Measurements from ENCODE around the gene FAM107B.
"Not testable (repeated sequence)": the region's sequence is repeated elsewhere in the genome, so short reads cannot be mapped to it uniquely, and the experiment has no call there.

The FAM107B gene

DNA sequence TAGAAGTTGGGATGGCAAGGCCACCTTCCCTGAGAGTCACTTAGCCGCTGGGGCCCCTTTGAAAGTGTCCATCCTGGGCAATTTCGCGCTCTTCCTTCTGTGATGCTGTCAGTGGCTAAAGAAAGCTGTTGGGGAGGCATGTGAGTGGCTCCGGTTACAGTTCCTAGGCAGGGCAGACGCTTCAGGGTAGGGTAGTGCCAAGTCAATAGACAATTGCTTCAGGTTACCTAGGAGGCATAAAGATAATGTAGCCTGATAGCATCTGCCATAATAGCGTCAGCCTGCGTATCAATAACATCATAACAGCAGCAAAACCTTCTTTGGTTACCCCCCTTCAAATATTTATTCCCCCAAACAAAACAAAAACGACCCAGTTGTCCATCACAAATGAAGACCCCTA lies at the start of gene FAM107B:
TSS of gene FAM107B (minus strand) at position 101 of the 400 bp plus-strand sequence. CDS start 234 bp downstream, outside the sequence.
- no peak for DNase-seq

DNA sequence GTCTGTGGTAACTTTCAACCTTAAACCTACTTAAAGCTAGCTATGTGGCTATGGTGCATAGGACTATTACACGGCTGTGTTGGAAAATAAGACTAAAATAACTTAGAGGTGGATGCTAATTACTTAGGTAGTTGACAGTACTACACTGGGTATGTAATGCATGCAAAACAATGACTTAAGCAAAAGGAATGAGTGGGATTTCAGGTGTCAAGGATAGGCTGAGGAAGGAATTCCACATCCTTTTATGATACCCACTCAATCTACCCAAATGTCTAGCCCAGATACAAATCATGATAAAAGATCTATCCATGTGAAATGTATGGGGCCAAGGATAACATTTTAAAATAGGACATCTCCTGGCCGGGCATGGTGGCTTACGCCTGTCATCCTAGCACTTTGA lies 49.3 kb upstream of the FAM107B start:
- no peak for DNase-seq

DNA sequence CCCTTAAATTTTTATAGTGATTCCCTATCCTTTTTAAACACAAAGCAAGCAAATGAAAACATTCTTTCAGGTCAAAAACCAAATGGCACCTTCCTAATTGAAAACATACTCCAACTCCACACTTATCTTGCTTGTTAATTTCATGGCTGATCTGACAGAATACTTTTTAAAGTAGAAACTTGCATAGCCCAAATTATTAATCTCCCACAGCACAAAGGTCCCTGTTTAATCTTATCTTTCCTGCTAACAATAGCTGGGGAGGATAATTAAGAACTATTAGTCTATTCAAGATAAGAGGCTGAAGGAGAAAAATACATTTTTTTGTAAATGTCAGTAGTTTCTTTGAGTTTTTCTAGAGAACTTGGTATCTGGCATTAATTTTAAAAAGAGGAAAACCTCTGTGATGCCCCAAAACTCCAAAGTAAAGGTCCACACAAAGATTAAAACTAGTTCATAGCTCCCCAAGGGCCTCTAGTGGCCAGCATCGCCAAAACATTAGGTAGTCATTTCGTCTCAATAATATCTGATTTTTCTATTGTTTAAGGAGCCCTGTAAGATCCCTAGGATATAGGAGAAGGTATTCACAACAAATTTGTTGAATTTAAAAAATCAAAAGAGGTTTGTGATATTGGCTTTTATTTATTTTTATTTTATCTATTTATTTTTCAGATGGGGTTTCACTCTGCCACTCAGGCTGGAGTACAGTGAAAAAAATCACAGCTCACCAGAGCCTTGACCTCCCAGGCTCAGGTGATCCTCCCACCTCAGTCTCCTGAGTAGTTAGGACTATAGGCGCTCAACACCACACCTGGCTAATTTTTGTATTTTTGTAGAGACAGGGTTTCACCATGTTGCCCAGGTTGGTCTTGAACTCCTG lies 48.4 kb upstream of the FAM107B start:
- peak; percentile 43 for DNase-seq

DNA sequence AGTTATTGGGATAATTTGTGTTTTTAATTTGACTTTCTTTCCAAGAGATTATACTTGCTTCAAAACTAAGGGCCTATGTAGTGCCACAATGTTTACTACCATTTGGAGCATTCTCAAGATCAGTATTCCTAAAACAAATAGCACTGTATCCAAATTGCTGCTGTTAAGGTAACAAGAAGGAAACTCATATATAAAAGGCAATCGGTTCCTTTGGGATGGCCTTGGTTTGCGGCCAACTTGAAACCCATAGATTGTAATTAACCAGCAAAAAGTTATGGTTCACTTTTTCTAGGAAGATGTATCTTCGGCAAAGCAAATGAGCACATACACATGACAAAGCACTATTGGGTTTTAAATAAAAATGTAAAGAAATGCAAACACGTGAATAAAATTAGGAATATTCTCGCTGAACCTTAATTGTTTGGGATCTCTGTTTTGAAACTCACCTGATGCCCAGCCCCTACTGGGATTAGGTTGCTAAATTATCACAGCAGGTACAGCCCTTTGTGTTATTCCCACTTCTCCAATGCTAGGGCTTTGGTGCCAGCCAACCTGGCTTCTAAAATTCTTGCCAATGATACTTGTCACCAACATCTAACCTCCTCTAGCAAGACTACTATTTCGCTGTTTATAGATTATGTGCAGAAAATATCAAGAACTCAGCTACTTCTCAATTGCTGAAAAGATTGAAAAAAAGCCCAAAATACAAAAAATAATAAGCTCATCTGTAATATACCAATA lies 47.1 kb upstream of the FAM107B start:
- DNase-seq, result no peak

DNA sequence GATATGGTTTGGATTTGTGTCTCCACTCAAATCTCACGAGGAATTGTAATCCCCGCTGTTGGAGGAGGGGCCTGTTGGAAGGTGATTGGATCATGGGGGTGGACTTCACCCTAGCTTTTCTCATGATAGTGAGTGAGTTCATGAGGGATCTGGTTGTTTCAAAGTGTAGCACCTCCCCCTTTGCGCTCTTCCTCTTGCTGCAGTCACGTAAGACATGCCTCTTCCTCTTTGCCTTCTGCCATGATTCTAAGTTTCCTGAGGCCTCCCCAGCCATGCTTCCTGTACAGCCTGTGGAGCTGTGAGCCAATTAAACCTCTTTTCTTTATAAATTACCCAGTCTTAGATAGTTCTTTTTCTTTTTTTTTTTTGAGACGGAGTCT lies 46.1 kb upstream of the FAM107B start:
- DNase-seq, result no peak

DNA sequence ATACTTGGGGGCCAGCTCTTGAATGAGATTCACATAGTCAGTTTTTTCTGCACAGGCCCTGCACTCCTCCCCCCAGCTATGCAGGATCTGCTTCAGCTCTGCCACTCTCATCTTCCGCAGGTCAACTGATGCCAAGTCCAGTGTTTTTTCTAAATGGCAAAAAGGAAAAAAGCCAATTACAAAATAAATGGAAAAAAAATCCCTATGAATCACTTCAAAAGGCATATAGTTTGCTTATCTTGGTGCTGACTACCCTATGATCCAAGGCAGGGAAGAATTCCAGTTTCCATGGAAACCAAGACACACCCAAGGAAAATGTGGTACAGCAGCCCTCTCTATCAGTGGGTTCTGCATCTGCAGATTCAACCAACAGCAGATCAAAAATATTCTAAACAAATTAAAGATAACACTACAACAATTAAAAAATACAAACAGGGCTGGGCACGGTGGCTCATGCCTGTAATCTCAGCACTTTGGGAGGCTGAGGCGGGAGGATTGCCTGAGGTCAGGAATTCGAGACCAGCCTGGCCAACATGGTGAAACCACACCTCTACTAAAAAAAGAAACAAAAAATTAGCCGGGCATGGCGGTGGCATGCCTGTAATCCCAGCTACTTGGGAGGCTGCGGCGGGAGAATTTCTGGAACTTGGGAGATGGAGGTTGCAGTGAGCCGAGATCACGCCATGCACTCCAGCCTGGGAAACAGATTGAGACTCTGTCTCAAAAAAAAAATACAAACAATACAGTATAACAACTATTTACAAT lies 45.5 kb upstream of the FAM107B start:
- DNase-seq, result no peak

DNA sequence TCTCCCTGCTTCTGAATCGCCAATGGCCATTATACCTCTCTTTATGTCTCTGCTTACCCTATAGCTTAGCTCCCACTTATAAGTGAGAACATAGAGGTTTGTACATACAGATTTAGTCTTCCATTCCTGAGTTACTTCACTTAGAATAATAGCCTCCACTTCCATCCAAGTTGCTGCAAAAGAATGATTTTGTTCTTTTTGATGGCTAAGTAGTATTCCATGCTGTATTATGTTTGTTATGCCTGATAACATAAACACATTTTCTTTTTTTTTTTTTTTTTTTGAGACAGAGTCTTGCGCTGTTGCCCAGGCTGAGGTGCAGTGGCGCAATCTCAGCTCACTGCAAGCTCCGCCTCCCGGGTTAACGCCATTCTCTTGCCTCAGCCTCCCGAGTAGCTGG lies 42.0 kb upstream of the FAM107B start:
- not testable (repeated sequence) for DNase-seq

DNA sequence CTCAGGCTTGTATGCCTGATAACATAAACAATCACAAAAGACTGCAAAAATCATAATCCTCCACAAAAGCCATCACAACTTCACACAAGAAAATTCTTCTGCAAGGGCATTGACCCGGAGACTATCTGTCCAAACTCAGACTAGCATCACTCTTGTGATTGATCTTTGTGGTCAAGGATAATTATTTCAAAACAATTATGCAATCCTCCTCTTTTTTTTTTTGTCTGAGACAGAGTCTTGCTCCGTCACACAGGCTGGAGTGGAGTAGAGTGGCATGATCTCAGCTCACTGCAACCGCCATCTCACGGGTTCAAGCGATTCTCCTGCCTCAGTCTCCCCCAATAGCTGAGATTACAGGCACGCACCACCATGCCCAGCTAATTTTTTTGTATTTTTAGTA lies 41.0 kb upstream of the FAM107B start:
- DNase-seq, result no peak

DNA sequence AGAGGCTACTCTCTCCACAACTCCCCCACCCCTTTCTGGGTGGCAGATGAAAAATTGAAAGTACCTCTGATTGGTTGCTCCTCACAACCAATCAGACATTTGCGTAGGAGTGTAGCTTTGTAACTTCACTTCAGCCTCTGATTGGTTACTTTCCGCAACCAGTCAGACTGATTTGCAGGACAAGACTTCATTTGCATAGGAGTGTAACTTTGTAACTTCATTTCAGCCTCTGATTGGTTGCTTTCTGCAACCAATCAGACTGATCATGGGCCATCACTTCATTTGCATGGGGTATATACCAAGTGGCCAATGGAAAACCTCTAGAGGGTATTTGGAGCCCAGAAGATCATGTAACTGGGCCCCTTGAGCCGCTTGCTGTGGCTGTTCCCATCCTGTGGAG lies 37.6 kb upstream of the FAM107B start:
- no peak for DNase-seq

DNA sequence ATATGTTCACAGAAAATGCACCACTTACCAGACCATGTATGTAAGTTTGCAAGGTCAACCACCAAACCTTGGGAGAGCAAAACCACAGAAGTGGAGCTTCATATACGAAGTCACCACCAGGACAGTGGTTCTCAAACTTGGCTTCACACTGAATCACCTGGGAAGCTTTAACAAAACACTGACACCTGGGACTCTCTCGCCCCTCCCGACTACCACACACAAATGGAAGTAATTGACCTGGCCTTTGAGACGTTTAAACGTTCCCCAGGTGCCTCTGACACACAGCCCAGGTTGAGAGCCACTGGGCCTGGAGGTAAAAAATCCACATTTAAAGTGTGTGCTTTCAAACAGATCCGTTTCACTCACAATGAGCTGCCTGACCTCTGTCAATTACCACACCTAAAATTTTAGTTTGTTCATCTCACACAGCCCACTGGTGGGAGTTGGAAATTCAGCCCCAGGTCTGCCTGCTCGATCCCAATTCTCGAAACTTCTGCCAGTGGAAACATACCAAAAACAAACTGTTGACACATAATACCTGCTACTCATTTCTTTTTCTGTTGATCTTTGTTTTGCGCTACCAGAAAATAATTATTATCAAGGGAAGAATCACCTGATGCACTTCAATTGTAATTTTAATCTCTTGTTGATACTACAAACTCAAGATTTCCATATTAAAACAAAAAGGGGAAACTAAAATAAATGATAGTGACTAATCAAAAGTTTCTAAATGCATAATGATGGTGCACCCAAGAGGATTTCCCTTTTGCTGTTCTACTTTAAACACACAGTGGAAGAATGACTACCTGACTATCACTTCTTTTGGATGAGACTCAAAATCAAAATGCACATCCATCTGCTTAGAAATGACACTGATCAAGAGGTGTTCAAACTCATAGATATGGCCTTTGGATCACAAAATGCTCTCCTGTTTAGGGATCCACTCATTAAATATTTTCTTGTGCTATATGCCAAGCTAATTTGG lies 36.6 kb upstream of the FAM107B start:
- no peak for DNase-seq

DNA sequence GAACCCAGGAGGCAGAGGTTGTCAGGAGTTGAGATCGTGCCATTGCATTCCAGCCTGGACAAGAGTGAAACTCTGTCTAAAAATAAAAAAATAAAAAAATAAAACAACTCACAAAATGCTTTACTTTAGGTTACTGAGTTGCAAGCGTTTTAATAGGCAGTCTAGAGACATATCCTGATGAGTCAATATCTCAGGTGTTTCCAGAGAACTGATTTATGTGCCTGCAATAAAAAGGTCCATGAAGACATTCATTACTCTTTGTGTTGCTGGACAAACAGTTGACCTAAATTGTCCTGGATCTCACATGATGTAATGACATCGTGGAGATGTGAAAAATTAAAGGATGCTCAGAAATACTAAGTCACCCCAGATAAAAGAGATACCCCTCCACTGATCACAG lies 31.6 kb upstream of the FAM107B start:
- DNase-seq, result no peak

DNA sequence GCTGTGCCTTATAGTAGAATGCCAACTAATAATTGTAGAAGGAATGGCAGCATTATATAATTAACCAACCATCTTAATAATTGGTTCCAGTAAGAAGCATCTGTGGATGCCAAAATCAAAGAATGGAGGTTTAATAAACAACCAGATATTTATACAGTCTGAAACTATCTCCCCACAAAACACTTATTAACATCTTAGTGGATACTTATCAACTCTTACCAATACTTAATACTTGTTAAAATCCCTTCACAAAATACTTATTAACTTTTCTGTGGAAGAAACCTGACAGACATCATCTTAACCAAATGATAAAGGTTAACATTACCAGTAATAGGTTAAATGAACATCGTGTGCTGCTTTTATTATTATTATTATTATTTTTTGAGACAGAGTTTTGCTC lies 29.1 kb upstream of the FAM107B start:
- no peak for DNase-seq

DNA sequence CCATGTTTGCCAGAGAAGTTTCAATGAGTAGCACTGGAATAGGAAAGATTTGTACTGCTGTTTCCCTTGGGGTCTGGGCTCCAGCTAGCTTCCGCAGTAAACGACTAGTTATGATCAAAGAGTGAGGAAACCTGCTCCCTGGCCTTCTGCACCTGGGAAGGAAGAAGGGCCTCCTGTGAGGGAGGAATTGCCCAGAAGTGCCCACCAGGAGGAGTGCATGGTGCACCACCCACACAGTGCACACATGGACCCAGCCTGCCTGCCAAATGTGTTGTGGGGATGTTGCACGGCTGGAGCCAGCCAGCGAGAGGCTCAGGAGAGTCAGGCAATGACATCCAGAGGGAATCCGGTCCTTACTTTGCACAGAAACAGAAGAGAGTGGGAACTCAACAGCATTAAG lies 27.0 kb upstream of the FAM107B start:
- no peak for DNase-seq

DNA sequence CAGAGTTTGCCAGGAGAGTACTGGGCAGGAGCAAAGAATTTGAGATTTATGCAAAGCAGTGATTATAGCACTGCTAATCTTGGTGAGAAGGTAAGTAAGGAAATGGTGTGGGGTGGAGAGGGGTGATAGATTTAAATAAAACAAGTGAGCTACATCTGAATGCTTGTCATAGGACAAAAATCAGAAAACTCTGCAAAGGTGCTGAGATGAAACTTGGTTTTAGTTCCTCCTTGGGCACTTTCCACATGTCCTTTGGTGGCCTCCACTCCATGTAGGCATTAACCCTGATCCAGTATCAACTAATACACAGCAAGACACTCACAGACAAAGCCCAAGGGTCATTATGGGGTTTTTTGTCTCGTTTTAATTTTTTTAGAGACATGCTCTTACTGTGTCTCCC lies 25.7 kb upstream of the FAM107B start:
- DNase-seq, result no peak

DNA sequence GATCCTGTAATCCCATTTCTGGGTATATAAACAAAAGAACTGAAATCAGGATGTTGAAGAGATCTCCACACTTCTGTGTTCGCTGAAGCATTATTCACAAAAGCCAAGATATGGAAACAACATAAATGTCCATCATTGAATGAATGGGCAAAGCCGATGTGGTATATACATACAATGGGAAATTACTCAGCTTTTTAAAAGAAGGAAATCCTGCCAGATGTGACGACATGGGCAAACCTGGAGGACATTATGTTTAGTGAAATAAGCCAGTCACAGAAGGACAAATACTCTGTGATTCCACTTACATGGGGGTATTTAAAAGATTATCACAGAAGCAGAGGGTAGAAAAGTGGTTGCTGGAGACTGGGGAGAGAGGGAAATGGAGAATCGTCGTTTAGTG lies 23.9 kb upstream of the FAM107B start:
- DNase-seq, result no peak

DNA sequence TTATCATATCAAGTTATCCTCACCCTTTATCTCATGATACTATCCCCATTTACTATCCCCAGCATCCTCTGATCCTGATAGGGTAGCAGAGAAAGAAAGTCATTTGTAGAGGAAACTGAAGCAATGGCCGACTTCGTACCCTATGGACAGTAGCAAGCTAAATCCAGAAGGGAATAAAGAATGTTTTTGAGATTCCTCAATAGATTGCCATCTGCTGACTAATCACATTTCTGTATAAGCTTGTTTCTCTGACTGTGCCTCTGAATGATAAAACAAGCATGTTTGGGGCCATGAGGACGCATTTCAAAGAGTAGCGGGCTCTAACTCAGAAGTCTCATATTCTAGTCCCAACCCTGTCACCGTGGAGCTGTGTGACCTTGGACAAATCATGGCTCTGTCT lies 13.2 kb upstream of the FAM107B start:
- no peak for DNase-seq

DNA sequence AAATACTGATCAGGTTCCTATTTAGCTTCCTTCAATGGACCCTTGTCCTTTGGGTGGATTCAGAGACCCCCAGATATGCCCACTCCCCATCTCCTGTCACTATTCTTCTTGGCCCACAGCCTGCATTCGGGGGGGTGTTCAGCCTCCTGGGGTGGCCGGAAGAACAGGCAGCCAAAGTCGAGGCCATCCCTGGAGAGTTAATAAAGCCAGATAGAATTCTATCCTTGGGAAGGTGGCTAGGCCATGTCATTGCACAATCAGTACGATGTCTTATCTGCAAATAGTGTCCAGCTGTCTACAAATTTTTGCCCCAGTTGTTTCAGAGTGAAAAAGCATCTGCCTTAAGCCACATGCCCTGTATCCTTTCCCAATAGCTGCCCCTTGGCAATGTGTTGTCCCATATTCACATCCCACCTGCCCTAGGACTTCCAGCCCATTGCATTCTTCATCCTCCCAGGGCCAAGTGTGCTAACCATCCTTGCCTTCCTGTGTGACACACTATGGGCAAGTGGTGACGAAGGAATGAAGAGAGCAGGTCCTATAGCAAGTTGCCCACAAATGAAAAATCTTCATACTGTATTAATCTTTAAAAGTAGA lies 9.9 kb upstream of the FAM107B start:
- no peak for DNase-seq

DNA sequence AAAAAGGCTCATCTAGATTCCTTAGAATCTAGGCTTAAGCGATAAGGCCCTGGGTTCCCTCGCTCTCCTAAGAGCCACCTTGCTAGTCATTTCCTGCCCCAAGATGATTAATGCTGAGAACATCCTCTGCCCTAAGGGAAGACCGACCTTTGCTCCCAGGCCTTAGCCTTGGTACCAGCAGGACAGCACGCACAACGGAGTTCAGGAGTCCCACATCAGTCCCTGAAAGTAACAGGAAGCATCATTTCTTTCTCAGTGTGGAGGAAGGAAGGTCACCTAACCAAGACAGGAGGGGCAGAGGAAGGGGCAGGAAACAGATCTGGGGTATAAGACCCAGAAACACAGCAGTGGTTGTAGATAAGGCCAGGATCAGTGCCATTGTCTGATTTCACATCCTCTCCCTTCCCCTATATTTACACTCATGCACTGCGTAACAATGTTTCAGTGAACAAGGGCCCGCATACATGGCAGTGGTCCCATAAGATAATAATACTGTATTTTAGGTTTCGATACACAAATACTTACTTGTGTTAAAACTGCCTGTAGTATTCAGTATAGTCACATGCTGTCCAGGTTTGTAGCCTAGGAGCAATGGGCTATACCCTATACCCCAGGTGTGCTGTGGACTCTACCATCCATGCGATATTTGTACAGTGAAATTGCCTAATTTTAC lies 8.1 kb upstream of the FAM107B start:
- peak; percentile 36 for DNase-seq

DNA sequence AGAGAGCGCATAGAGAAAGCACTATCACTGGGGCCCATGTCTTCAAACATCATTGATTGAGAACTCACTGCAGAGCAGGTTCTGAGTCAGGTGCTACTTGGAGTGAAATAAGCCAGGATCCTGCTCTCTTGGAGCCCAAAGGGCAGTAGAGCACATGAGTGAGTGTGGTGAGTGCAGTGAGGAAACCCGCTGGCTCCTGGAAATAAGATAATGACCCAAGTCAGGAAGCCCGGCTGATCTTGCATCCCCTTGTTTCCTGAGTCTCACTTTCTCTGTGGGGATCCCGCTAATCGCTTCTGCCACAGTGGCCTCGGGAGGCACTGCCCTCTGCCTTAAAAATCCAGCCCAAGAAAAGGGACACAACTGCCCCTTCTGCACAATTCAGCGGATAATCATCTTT lies 7.1 kb upstream of the FAM107B start:
- no peak for DNase-seq

DNA sequence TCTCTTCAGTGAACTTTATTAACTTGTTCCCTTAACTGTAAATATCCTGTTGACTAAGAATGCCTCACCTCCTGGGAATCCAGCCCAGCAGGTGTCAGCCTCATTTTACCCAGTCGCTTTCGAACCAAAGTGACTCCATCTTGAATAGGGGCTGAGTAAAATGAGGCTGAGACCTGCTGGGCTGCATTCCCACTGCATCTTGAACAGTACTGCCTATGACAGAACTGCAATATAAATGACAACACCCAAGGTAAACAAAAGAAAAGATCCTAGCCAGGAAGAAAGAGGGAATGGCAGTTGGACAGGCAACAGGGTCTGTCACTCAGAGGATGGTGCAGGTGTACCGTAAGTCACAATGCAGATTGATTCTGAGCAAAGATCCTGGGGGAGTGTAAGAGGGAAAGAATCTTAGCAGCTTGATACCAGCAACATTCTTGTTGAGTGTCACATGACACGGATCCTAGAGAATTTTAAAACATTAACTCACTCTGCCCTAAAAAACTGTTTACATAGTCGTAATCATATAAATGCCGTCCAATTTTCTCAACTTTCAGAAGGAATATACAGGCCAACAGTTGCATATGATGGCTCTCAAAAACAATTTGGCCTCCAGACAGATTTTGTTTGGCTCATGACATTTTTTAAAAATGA lies 4.4 kb upstream of the FAM107B start:
- DNase-seq, result no peak

DNA sequence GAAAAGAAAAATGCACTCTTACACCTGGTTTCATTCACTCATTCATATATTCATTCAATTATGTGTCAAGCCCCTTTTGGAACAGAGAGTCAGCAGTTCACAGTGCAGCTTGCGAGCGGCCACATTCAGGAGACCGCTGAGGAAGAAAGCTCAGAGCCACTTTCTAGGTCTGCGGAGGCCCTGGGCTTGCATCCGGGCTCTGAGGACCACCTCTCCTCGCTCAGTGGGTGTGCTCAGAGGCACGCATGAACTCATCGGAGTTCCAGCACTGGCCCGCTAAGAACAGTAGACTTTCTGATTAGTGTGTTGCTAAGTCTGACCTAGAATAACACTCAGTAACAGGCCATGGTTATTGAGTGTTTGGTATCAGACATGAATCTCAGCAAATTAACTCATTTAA lies 1.8 kb upstream of the FAM107B start:
- DNase-seq, result no peak
